ENCODE data around the gene TBC1D24. TPM values are rescaled to one million over a fixed set of nuclear protein-coding genes. Genes with fewer than 3 reads are reported as not detected.

TBC1D24 gene
- 11.9 and 16.1 TPM in 2 replicates for total RNA-seq (ENCODE audit: low replicate concordance)

- TF ChIP-seq CTCF (IDR thresholded peaks at IDR 0.05; ENCODE audit: insufficient read depth, low read length) = no peak
- peak within 1 kb of the TSS; percentile 76 for H3K4me3 ChIP-seq (ENCODE audit: low read depth, low read length)
- peak; percentile 73 for DNase-seq (ENCODE audit: low read depth)
Measured at GRCh38 chr16:2474877-2475412, at the start of gene TBC1D24. Gene TBC1D24, plus strand, starts transcription at chr16:2475127. Its CDS starts 21,022 bp downstream, at chr16:2496149.

- no peak for TF ChIP-seq CTCF (IDR thresholded peaks at IDR 0.05; ENCODE audit: insufficient read depth, low read length)
- no peak for DNase-seq (ENCODE audit: low read depth)
- no peak overlapping the region for H3K4me3 ChIP-seq (ENCODE audit: low read depth, low read length)
Measured at GRCh38 chr16:2425825-2426430, 49.0 kb upstream of the TBC1D24 start.

GRCh38 chr16:2426941-2427361 is 48.0 kb upstream of the TBC1D24 start:
- TF ChIP-seq CTCF (IDR thresholded peaks at IDR 0.05; ENCODE audit: insufficient read depth, low read length) = no peak
- DNase-seq (ENCODE audit: low read depth) = no peak
- H3K4me3 ChIP-seq (ENCODE audit: low read depth, low read length) = no peak overlapping the region

GRCh38 chr16:2427526-2427925 is 47.4 kb upstream of the TBC1D24 start:
- no peak for DNase-seq (ENCODE audit: low read depth)
- H3K4me3 ChIP-seq (ENCODE audit: low read depth, low read length) = no peak overlapping the region
- no peak for TF ChIP-seq CTCF (IDR thresholded peaks at IDR 0.05; ENCODE audit: insufficient read depth, low read length)

GRCh38 chr16:2428051-2428783 is 46.7 kb upstream of the TBC1D24 start:
- peak; percentile 41 for TF ChIP-seq CTCF (IDR thresholded peaks at IDR 0.05; ENCODE audit: insufficient read depth, low read length)
- DNase-seq (ENCODE audit: low read depth) = peak; percentile 7
- H3K4me3 ChIP-seq (ENCODE audit: low read depth, low read length) = peak overlapping the region; percentile 85

- no peak for TF ChIP-seq CTCF (IDR thresholded peaks at IDR 0.05; ENCODE audit: insufficient read depth, low read length)
- DNase-seq (ENCODE audit: low read depth) = no peak
- peak overlapping the region; percentile 85 for H3K4me3 ChIP-seq (ENCODE audit: low read depth, low read length)
Measured at GRCh38 chr16:2428784-2429033, 46.2 kb upstream of the TBC1D24 start.
